Bronchus fibroblast of lung (primary cell): ENCODE data around the gene IL18R1. TPM values are rescaled to one million over a fixed set of nuclear protein-coding genes. Genes with fewer than 3 reads are reported as not detected.

Source experiments
- total RNA-seq: library from RNA; depleted of rRNA; stranded (reverse); fragments of >200 nt; gene quantifications from 2 replicates; pipeline ENCODE4 v1.2.3, GENCODE V29; 2015

The IL18R1 gene, protein sequence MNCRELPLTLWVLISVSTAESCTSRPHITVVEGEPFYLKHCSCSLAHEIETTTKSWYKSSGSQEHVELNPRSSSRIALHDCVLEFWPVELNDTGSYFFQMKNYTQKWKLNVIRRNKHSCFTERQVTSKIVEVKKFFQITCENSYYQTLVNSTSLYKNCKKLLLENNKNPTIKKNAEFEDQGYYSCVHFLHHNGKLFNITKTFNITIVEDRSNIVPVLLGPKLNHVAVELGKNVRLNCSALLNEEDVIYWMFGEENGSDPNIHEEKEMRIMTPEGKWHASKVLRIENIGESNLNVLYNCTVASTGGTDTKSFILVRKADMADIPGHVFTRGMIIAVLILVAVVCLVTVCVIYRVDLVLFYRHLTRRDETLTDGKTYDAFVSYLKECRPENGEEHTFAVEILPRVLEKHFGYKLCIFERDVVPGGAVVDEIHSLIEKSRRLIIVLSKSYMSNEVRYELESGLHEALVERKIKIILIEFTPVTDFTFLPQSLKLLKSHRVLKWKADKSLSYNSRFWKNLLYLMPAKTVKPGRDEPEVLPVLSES
- total RNA-seq: 1.0 and 1.3 TPM in 2 replicates

DNA sequence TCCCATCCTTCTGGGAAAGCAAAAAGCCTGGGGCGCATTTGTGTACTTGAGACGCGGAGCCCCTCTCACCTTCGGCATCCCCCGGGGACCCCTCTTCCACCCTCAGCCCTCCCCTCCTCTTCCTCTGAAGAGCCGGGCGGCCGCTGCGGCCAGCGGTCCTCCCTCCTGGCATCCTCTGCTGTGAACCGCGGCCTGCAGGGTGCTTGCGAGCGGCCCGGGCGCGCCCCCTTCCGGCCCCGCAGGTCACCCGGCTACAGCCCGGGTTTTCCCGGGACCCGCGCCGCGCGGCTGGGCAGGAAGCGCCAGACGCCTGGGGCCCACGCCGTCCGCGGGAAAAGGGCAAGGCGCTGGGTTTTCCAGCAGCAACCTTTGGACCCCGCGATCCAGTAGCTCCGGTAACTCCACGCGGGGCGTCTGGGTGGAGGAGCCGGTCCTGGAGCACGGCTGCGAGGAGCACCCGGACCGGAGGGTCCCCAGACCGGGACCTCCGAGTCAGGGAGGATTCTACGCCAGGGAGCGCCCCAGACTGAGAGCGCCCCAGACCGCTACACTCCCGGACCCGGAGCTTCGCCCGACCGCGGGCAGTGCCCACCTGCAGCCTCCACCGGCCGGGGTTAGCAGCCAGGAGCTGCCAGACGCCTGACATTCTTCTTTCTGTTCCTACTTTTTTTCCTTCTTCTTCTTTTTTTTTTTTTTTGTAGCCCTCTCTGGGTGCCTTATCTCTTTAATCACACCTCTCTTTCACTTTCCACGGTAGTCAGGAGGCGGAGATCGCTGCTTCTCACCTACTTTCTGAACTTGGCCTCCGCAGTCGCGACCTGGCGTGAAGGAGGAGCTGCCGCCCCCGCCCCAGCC lies at the start of gene IL18R1:
Gene IL18R1 (plus strand): TSS at position 271 of the 855 bp plus-strand sequence. CDS start 6,865 bp downstream, outside the sequence.

DNA sequence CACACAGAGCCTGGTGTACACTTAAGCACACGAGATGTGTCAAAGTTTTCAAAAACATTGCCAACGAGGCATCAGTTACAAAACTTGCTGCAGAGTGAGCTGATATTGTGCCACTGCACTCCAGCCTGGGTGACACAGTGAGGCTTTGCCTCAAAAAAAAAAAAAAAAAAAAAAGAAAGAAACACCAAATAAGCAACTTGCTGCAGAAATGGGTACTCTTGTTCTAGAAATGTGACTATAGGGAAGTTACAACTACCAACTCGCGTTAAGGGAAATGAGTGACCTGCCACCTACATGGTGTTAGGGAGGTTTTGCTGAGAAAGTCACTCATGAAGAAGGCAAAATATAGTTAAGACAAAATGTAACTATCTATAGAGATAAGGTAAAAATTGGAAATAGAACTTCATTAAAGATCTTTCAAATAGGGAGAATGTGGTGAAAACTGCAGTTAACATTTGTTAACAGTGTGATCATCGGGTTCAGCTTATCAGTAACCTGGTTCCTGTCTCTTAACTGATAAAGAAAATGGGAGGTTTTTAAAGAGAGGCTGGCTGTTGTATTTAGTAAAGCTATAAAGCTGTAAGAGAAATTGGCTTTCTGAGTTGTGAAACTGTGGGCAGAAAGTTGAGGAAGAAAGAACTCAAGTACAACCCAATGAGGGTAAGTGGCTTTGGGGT lies 44.5 kb upstream of the IL18R1 start, which contains the start of gene IL1RL1:
Gene IL1RL1 (plus strand): TSS at position 600 of the 677 bp plus-strand sequence. CDS start 26,702 bp downstream, outside the sequence.

DNA sequence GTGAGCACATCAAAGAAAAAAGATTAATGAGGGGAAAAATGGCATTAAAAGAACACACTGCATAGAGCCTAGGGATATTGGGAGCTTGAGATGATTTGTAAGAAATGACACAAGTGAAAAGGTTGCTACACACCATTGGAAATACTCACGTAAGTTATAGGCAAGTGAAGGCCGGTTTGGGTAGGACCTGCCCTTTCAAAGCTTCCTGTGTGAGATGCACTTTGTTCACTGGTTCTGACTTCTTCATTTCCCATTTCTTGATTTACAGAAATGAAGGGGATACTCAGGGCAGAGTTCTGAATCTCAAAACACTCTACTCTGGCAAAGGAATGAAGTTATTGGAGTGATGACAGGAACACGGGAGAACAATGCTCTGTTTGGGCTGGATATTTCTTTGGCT lies 67.3 kb downstream of the IL18R1 start, which contains the start of gene IL18RAP:
Gene IL18RAP (plus strand): TSS at position 251 of the 400 bp plus-strand sequence. CDS start 118 bp downstream, at position 369.

Other genes starting within 250 kb of the IL18R1 start
- 37.0 and 38.8 TPM in 2 replicates for gene IL1R1, start 213.1 kb upstream of the IL18R1 start, total RNA-seq
- gene IL1RL2, start 168.8 kb upstream of the IL18R1 start, total RNA-seq: 0.50 and 0.74 TPM in 2 replicates
- gene IL1RL1, start 44.2 kb upstream of the IL18R1 start, total RNA-seq: 0.17 and 0.89 TPM in 2 replicates
- not detected in 2 replicates for gene IL18RAP, start 67.4 kb downstream of the IL18R1 start, total RNA-seq
- not detected in 2 replicates for gene SLC9A4, start 117.4 kb downstream of the IL18R1 start, total RNA-seq